Measurements from ENCODE around the gene HIP1R.

HIP1R gene

GRCh38 chr12:122834104-122834920 lies 945 bp upstream of the HIP1R start:
- no peak for DNase-seq (ENCODE audit: low read depth)

- no peak for DNase-seq (ENCODE audit: low read depth)
Measured at GRCh38 chr12:122835750-122836026, 431 bp downstream of the HIP1R start.

- no peak for DNase-seq (ENCODE audit: low read depth)
Measured at GRCh38 chr12:122836027-122836921, 1.0 kb downstream of the HIP1R start.

- no peak for DNase-seq (ENCODE audit: low read depth)
Measured at GRCh38 chr12:122837306-122838265, 2.3 kb downstream of the HIP1R start.

GRCh38 chr12:122838841-122839240 lies 3.6 kb downstream of the HIP1R start:
- no peak for DNase-seq (ENCODE audit: low read depth)

GRCh38 chr12:122839907-122840554 lies 4.8 kb downstream of the HIP1R start:
- no peak for DNase-seq (ENCODE audit: low read depth)

- DNase-seq (ENCODE audit: low read depth): no peak
Measured at GRCh38 chr12:122840580-122841513, 5.6 kb downstream of the HIP1R start.

- no peak for DNase-seq (ENCODE audit: low read depth)
Measured at GRCh38 chr12:122841544-122842321, 6.5 kb downstream of the HIP1R start.

- DNase-seq (ENCODE audit: low read depth): no peak
Measured at GRCh38 chr12:122842505-122843405, 7.5 kb downstream of the HIP1R start.

- no peak for DNase-seq (ENCODE audit: low read depth)
Measured at GRCh38 chr12:122843455-122843854, 8.2 kb downstream of the HIP1R start.

GRCh38 chr12:122844366-122844971 lies 9.2 kb downstream of the HIP1R start:
- no peak for DNase-seq (ENCODE audit: low read depth)

- DNase-seq (ENCODE audit: low read depth): no peak
Measured at GRCh38 chr12:122845041-122845864, 10.0 kb downstream of the HIP1R start.

GRCh38 chr12:122845865-122846621 lies 10.8 kb downstream of the HIP1R start:
- DNase-seq (ENCODE audit: low read depth): no peak

- no peak for DNase-seq (ENCODE audit: low read depth)
Measured at GRCh38 chr12:122846622-122847515, 11.6 kb downstream of the HIP1R start.

GRCh38 chr12:122847516-122847836 lies 12.2 kb downstream of the HIP1R start:
- no peak for DNase-seq (ENCODE audit: low read depth)

Measured in HS-27A (cell line).